GM19023 (cell line): ENCODE data around the gene COL23A1.

ENCODE experiments used
- ATAC-seq: cut with Tn5 transposase; IDR thresholded peaks from one replicate; pipeline ENCODE4 v1.9.1; 2021; ENCODE audit warnings: mild to moderate bottlenecking, moderate library complexity; ENCODE audit not compliant: unreplicated experiment

The COL23A1 gene

GRCh38 chr5:178429156-178429468 is 161.1 kb downstream of the COL23A1 start:
- no peak for ATAC-seq

DNA sequence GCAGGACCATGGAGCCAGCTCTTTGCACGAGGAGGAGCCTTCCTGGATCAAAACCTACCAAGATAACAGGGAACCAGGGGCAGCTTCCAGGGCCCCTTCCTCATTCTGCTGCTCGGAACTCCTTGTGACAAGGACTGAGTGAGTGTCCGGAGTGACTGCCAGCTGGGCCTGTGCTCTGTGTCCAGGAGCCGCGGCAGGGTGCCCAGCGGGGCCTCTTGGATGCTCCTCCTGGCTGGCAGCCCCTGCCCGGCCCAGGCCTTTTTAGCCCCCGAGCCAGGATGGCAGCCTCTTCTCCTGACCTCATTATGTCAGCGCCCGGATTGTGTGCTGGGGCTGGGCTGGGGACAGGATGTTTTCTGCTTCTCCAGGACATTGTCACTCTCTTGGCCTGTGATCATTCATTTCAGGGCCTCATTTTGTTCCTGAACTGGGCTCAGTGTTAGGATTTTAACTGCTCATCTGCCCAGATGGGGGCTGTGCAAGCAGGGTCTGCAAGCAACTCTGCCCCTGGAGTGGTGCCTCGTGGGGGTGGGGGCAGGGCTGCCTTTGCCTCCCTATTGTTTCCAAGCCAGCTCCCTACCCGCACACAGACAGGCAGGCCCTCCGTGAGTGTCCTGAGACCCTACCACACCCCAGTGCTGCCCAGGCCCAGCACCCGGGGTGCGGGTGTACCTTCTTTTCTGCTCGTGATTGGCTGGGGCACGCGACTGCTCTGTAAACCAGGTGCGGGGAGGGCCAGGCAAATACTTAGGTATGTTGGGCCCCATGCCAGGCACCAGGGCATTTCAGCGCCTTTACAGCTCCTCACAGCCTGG is 161.6 kb downstream of the COL23A1 start:
- no peak for ATAC-seq

GRCh38 chr5:178427576-178428197 is 162.5 kb downstream of the COL23A1 start:
- no peak for ATAC-seq

- no peak for ATAC-seq
Observed at GRCh38 chr5:178426326-178427130, 163.7 kb downstream of the COL23A1 start.

DNA sequence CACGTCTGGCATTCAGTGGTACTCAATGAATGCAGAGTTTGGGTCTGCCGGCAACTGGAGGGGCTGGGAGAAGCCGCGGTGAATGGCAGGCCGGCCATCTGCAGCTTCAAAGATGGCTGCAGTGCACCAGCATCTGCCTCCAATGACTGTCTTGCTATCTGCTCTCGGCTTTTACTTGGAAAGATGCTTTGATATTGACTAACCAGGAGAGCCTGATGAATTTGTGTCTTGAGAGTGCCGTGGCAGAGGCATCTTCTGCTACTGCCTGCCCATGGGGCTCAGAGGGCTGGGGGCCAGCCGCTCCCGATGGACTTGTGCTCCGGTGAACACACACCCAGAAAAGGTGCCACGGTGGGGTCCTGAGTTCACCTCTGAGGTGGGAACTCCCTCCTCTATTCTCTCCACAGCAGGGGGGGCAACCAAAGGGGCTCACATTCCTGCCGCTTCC is 164.5 kb downstream of the COL23A1 start:
- no peak for ATAC-seq

- no peak for ATAC-seq
Observed at GRCh38 chr5:178424810-178425177, 165.4 kb downstream of the COL23A1 start.

- ATAC-seq, result no peak
Observed at GRCh38 chr5:178423901-178424809, 166.0 kb downstream of the COL23A1 start.

- ATAC-seq, result no peak
Observed at GRCh38 chr5:178423431-178423830, 166.8 kb downstream of the COL23A1 start.

DNA sequence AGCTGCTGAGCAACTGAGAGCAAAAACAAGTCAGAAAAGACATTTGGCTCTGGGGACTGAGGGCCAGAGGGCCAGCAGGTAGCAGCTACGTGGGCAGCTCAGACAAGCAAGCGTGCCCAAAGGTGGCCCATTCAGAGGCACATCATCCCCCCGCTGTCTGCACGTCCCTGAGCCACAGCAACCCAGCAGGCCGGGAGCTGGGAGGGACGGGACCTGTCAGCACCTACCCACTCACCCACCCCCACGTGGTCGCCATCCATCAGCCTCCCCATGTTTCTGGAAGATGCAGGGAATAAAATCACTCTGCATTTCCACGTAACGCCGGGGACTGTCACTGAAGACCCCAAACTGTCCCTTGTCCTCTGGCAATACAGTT is 167.8 kb downstream of the COL23A1 start:
- ATAC-seq, result no peak

GRCh38 chr5:178421699-178422399 is 168.3 kb downstream of the COL23A1 start:
- no peak for ATAC-seq

DNA sequence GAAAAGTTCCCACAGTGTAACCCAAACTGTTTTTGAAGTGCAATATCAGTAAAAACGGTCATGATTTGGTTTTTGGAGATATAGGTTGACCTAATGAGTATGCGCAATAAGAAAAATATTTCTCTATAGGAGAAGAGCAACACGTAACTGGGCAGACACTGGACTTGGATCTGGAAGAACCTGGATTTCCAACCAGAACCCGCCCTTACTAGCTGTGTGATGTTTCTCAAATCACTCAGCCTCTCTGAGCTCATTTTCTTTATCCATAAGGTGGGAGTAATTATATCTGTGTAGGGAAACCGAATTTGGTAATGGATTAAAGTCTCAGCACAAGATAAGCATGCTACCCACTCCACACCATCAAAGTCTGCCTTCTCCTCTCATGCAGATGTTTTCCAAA is 169.1 kb downstream of the COL23A1 start:
- no peak for ATAC-seq

DNA sequence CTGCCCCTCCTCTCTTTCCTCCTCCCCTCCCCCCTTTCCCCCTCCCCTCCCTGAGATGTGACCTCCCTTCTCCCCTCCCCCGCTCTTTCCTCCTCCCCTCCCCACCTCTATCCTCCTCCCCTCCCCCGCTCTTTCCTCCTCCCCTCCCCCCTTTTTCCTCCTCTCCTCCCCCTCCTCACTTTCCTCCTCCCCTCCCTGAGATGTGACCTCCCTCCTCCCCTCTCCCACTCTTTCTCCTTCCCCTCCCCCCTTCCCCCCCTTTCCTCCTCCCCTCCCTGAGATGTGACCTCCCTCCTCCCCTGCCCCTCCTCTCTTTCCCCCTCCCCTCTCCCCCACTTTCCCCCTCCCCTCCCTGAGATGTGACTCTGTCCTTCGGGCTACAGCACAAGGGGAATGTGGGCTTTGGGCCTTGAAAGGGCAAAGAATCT is 169.8 kb downstream of the COL23A1 start:
- ATAC-seq, result no peak

DNA sequence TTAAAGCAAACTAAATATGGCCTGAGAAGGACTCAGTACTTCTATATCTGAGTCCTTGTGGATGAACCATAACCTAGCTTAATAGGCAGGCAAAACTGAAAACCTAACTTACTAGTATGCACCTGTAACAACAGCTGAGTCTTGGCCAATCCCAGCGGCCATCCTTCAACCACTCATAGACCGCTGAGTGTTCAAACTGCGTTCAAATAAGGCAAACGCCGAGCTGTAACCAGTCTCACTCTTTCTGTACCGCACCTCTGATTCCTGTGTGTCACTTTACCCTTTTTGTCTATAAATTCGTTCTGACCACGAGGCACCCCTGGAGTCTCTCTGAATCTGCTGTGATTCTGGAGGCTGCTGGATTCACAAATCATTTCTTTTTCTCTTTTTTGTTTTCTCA is 170.5 kb downstream of the COL23A1 start:
- ATAC-seq, result no peak

DNA sequence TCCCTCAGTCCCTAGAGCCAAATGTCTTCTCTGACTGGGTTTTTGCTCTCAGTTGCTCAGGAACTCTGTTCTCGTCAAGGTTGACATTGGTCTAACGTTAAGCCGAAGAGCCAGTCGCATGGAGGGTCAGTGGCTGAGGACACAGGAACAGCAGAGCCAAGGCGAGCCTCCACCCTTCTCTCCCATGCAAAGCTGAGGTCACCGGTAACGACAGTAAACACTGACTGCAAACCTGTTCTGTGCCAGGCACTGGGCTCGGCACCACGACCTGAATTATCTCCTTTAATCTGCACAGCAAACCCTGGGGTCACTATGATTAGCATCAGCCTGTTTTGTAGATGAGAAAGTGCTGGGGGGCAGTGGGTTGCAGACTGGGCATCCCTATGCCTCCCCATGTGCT is 171.0 kb downstream of the COL23A1 start:
- no peak for ATAC-seq

DNA sequence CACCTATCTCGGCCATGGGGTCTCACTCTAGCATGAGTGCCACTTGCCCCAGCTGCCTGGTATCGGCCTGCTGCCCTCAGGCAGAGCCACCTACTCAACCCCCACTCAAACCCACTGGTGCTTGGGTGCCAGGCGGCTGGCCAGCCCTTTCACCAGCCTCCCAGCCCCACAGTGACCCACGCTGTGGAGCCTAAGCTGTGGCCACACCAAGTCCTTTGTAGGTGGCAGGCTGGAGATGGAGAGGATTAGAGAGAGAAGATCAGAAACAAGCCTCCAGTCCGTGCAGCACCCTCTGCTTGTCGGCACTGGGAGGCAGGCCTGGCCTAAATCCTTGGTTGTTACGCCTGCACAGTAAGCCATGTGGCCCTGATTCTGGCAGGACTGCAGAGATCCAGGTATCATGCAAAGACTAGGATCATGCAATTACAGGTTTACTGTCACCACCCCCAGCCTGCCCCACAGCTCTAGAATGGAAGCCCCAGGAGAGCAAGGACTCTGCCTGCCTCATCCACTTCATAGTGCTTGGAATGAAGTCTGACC is 171.7 kb downstream of the COL23A1 start:
- ATAC-seq, result no peak

GRCh38 chr5:178418031-178418430 is 172.2 kb downstream of the COL23A1 start:
- no peak for ATAC-seq

GRCh38 chr5:178417391-178417811 is 172.8 kb downstream of the COL23A1 start:
- no peak for ATAC-seq

GRCh38 chr5:178416919-178417318 is 173.3 kb downstream of the COL23A1 start:
- no peak for ATAC-seq

DNA sequence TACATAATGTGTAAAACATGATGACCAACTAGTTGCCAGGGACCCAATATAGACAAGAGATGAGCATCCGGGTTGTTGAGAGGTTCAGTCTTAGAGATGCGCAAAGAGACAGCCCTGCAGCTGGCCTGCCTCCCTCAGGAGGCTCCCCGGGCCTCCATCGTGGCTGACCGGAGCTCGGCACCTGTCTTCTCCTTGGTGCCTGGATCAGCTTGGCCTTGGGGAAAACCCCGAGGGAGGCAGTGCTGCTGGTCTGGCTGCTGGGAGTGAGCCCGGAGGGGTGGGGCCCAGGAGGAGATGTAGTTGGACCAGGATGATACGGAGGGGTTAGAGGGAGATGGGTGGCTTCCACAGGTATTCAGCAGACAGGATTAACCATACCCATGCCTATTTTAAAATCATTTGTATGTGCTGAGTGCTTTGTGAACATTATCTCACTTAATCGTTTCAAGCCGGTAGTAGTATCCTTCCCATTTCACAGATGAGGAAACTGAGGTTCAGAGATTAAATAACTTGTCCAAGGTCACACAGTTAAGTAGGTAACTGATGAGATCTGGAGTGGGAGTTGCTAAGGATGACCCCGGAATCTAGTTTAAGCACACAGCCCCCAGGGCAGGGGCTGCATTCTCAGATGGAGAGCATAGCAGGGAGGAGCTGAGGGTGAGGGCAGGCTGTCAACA is 173.8 kb downstream of the COL23A1 start:
- no peak for ATAC-seq
